H9 (cell line): ENCODE data around the gene MYLK3. TPM values are rescaled to one million over a fixed set of nuclear protein-coding genes. Genes with fewer than 3 reads are reported as not detected.

ENCODE experiments used
- DNase-seq: peaks from one replicate; pipeline ENCODE4 v3.0.0-alpha.2; 2017
- H2AFZ ChIP-seq: one replicate; pipeline ENCODE4 v1.6.1; 2013; ENCODE audit warnings: mild to moderate bottlenecking, low read length, control low read depth, moderate library complexity
- H2AK5ac ChIP-seq: 2 replicates; pipeline ENCODE4 v1.6.1; 2013; ENCODE audit warnings: low read length, control low read depth, mixed read lengths; ENCODE audit not compliant: insufficient read length
- H2BK120ac ChIP-seq: one replicate; pipeline ENCODE4 v1.6.1; 2013; ENCODE audit warnings: low read depth, mild to moderate bottlenecking, low read length, control low read depth, inconsistent platforms; ENCODE audit not compliant: poor library complexity, severe bottlenecking
- H2BK12ac ChIP-seq: 2 replicates; pipeline ENCODE4 v1.6.1; 2013; ENCODE audit warnings: low read length, control low read depth, mixed read lengths, low read depth; ENCODE audit not compliant: insufficient read length
- H2BK15ac ChIP-seq: 2 replicates; pipeline ENCODE4 v1.6.1; 2013; ENCODE audit warnings: low read depth, low read length, control low read depth
- H2BK20ac ChIP-seq: one replicate; pipeline ENCODE4 v1.6.1; 2013; ENCODE audit warnings: low read depth, mild to moderate bottlenecking, low read length, control low read depth, inconsistent platforms; ENCODE audit not compliant: poor library complexity, severe bottlenecking
- H2BK5ac ChIP-seq: 2 replicates; pipeline ENCODE4 v1.6.1; 2013; ENCODE audit warnings: low read length, control low read depth, mixed read lengths; ENCODE audit not compliant: insufficient read length
- H3K14ac ChIP-seq: 2 replicates; pipeline ENCODE4 v1.6.1; 2013; ENCODE audit warnings: low read length, control low read depth; ENCODE audit not compliant: insufficient read depth
- H3K18ac ChIP-seq: 2 replicates; pipeline ENCODE4 v1.6.1; 2013; ENCODE audit warnings: low read depth, mild to moderate bottlenecking, mixed read lengths, low read length, control low read depth; ENCODE audit not compliant: insufficient read length
- H3K23ac ChIP-seq: 2 replicates; pipeline ENCODE4 v1.6.1; 2013; ENCODE audit warnings: low read length, control low read depth, mixed read lengths, low read depth; ENCODE audit not compliant: insufficient read length
- H3K23me2 ChIP-seq: 2 replicates; pipeline ENCODE4 v1.6.1; 2013; ENCODE audit warnings: low read depth, mild to moderate bottlenecking, mixed read lengths, low read length, control low read depth; ENCODE audit not compliant: insufficient read length, poor library complexity, severe bottlenecking
- H3K27ac ChIP-seq: 2 replicates; pipeline ENCODE4 v1.5.1; 2013; ENCODE audit warnings: low read length, control low read depth, mixed read lengths, low read depth; ENCODE audit not compliant: insufficient read length
- H3K27me3 ChIP-seq: 2 replicates; pipeline ENCODE4 v1.6.1; 2013; ENCODE audit warnings: low read length, control low read depth, inconsistent platforms; ENCODE audit not compliant: insufficient read depth
- H3K4ac ChIP-seq: 2 replicates; pipeline ENCODE4 v1.6.1; 2013; ENCODE audit warnings: low read depth, mild to moderate bottlenecking, control low read depth, inconsistent platforms, low read length, moderate library complexity
- H3K4me1 ChIP-seq: 2 replicates; pipeline ENCODE4 v1.6.1; 2013; ENCODE audit warnings: low read length, control low read depth, inconsistent platforms; ENCODE audit not compliant: insufficient read depth
- H3K4me2 ChIP-seq: 2 replicates; pipeline ENCODE4 v1.6.1; 2013; ENCODE audit warnings: low read length, control low read depth, mixed read lengths; ENCODE audit not compliant: insufficient read length, insufficient read depth
- H3K56ac ChIP-seq: 2 replicates; pipeline ENCODE4 v1.6.1; 2013; ENCODE audit warnings: low read depth, mild to moderate bottlenecking, mixed read lengths, low read length, control low read depth; ENCODE audit not compliant: insufficient read length
- H3K79me1 ChIP-seq: 2 replicates; pipeline ENCODE4 v1.6.1; 2013; ENCODE audit warnings: low read depth, mild to moderate bottlenecking, moderate library complexity, low read length, control low read depth, inconsistent platforms; ENCODE audit not compliant: insufficient read depth, poor library complexity, severe bottlenecking
- H3K79me2 ChIP-seq: 2 replicates; pipeline ENCODE4 v1.6.1; 2013; ENCODE audit warnings: low read length, control low read depth, inconsistent platforms; ENCODE audit not compliant: insufficient read depth
- H3K9ac ChIP-seq: 2 replicates; pipeline ENCODE4 v1.6.1; 2013; ENCODE audit warnings: low read length, control low read depth, mixed read lengths; ENCODE audit not compliant: insufficient read length; ENCODE audit errors: extremely low read depth
- H3K9me3 ChIP-seq: one replicate; pipeline ENCODE4 v1.6.1; 2013; ENCODE audit warnings: low read depth, low read length, inconsistent platforms; ENCODE audit not compliant: control insufficient read depth
- H3T11ph ChIP-seq: one replicate; pipeline ENCODE4 v1.6.1; 2013; ENCODE audit warnings: mild to moderate bottlenecking, low read length, control low read depth, inconsistent platforms
- H4K20me1 ChIP-seq: one replicate; pipeline ENCODE4 v1.6.1; 2013; ENCODE audit not compliant: control insufficient read depth, insufficient read length, insufficient read depth
- H4K5ac ChIP-seq: 2 replicates; pipeline ENCODE4 v1.6.1; 2013; ENCODE audit warnings: low read depth, mild to moderate bottlenecking, mixed read lengths, low read length, control low read depth; ENCODE audit not compliant: insufficient read length
- H4K8ac ChIP-seq: replicated peaks from 2 replicates; pipeline ENCODE4 v1.6.1; 2013; ENCODE audit warnings: low read length, control low read depth, mixed read lengths, low read depth; ENCODE audit not compliant: insufficient read length
- H4K91ac ChIP-seq: 2 replicates; pipeline ENCODE4 v1.6.1; 2013; ENCODE audit warnings: low read depth, mild to moderate bottlenecking, moderate library complexity, mixed read lengths, low read length, control low read depth; ENCODE audit not compliant: insufficient read length
- H3K27ac Mint-ChIP-seq, 3 experiments: 2 replicates in 2 of 3; 3 replicates in 1 of 3; pipeline ENCODE4 v1.8.0; 2020 to 2021; ENCODE audit warnings: mixed read lengths in 3 of 3, mild to moderate bottlenecking in 1 of 3, moderate library complexity in 1 of 3
- H3K27me3 Mint-ChIP-seq: 2 replicates; pipeline ENCODE4 v1.8.0; 2021; ENCODE audit warnings: low read depth, mild to moderate bottlenecking, moderate library complexity, mixed read lengths
- H3K36me3 Mint-ChIP-seq, 3 experiments: 2 replicates in 2 of 3; 3 replicates in 1 of 3; pipeline ENCODE4 v1.8.0; 2020 to 2021; ENCODE audit warnings: low read depth in 3 of 3, mixed read lengths in 3 of 3; ENCODE audit not compliant: insufficient read depth in 1 of 3
- H3K4me1 Mint-ChIP-seq, 2 experiments: 2 replicates each; pipeline ENCODE4 v1.8.0; 2020; ENCODE audit warnings: mixed read lengths in 2 of 2
- H3K4me3 Mint-ChIP-seq, 2 experiments: 2 replicates in 1 of 2; 3 replicates in 1 of 2; pipeline ENCODE4 v1.8.0; 2020 to 2021; ENCODE audit warnings: mild to moderate bottlenecking in 2 of 2, mixed read lengths in 2 of 2, moderate library complexity in 1 of 2
- H3K9me3 Mint-ChIP-seq, 2 experiments: 2 replicates in 1 of 2; 3 replicates in 1 of 2; pipeline ENCODE4 v1.8.0; 2020; ENCODE audit warnings: mild to moderate bottlenecking in 2 of 2, mixed read lengths in 2 of 2, moderate library complexity in 1 of 2
- WGBS: extraction: QIAGEN DNeasy Blood & Tissue Kit; methylation state at CpG from one replicate; pipeline ENCODE4 v1.1.7; 2013; ENCODE audit warnings: missing lambda C conversion rate, low lambda C conversion rate, mixed read lengths; ENCODE audit not compliant: insufficient read length; ENCODE audit errors: extremely low coverage; 5-methylcytosine and 5-hydroxymethylcytosine counted together
- total RNA-seq: library from RNA; stranded (reverse); gene quantifications from 2 replicates; pipeline ENCODE4 v1.2.1, GENCODE V29; 2021
- TF ChIP-seq, protein P1 (sequence below): fragments of 200-600 bp; sonication (generic); conservative IDR thresholded peaks from 3 replicates; pipeline ENCODE4 v1.8.0; 2021; ENCODE audit warnings: antibody characterized with exemption, mild to moderate bottlenecking

Gene MYLK3
- total RNA-seq, 1 experiment from 2014 or later, result 0.90 TPM

DNA sequence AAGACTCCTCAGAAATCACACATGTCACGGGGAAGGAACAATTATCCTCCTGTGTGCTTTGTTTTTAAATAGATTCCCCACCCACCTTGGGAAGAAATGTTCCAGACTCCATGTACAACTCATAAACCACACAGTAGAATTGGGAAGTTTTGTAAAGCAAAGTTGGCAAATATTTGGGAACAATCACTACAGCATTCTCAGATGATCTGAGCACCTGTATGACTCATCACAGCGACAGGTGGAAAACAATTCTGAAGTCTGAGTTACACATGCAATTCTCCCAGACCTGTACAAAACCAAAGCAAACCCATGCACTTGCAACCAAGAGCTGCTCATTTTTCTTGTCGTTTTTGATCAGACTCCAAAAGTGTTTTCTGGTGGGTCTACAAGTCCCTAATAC is 14.4 kb upstream of the MYLK3 start:
- no peaks in the 10 kb centered on the region for H3K9me3 ChIP-seq
- no peak overlapping the region for H3K9ac ChIP-seq
- no peak overlapping the region for H2BK5ac ChIP-seq
- DNase-seq, result no peak
- H3K27ac ChIP-seq, result no peak overlapping the region
- H2BK15ac ChIP-seq, result no peak overlapping the region
- no peak overlapping the region for H3K4ac ChIP-seq
- no peak overlapping the region for H2BK120ac ChIP-seq
- no peaks in the 10 kb centered on the region; the same call in 1 of the 2 replicates for H3K4me1 ChIP-seq
- Mint-ChIP-seq H3K4me1 (peaks cover 15 to 25% of the 10 kb centered on the region in 2 experiments), H3K9me3 (no peaks in the 10 kb centered on the region), H3K36me3 (no peaks in the 10 kb centered on the region), H3K27me3 (no peaks in the 10 kb centered on the region; the same call in 1 of the 2 replicates), H3K4me3 (no peak overlapping the region; a peak in 1 of 5 replicates), H3K27ac (no peak overlapping the region)
- no peaks in the 10 kb centered on the region for H3K23me2 ChIP-seq
- H3K56ac ChIP-seq, result no peak overlapping the region
- H2AFZ ChIP-seq, result no peak overlapping the region
- no peaks in the 10 kb centered on the region for H4K20me1 ChIP-seq
- no peak overlapping the region for H2BK12ac ChIP-seq
- H2BK20ac ChIP-seq, result no peak overlapping the region
- no CpG with 5 or more reads among the region's 3 CpGs for WGBS
- H3K4me2 ChIP-seq, result no peak overlapping the region
- no peak overlapping the region for H3K18ac ChIP-seq
- no peaks in the 10 kb centered on the region for H3K79me1 ChIP-seq
- H3K79me2 ChIP-seq, result no peaks in the 10 kb centered on the region
- H4K91ac ChIP-seq, result no peak overlapping the region
- no peak overlapping the region for H2AK5ac ChIP-seq
- no peak overlapping the region for H3K14ac ChIP-seq
- no peak overlapping the region for H4K5ac ChIP-seq
- no peaks in the 10 kb centered on the region for H3K27me3 ChIP-seq
- H3T11ph ChIP-seq, result no peak overlapping the region
- H4K8ac ChIP-seq, result no peak overlapping the region
- H3K23ac ChIP-seq, result no peak overlapping the region
- TF ChIP-seq, protein P1, sequence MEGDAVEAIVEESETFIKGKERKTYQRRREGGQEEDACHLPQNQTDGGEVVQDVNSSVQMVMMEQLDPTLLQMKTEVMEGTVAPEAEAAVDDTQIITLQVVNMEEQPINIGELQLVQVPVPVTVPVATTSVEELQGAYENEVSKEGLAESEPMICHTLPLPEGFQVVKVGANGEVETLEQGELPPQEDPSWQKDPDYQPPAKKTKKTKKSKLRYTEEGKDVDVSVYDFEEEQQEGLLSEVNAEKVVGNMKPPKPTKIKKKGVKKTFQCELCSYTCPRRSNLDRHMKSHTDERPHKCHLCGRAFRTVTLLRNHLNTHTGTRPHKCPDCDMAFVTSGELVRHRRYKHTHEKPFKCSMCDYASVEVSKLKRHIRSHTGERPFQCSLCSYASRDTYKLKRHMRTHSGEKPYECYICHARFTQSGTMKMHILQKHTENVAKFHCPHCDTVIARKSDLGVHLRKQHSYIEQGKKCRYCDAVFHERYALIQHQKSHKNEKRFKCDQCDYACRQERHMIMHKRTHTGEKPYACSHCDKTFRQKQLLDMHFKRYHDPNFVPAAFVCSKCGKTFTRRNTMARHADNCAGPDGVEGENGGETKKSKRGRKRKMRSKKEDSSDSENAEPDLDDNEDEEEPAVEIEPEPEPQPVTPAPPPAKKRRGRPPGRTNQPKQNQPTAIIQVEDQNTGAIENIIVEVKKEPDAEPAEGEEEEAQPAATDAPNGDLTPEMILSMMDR, result no peak
